Natural killer cell treated with Interleukin-12 subunit alpha and Interleukin-12 subunit beta and Interleukin-15 and Interleukin-18, amount 100 ng/mL, for 72 hours (primary cell): ENCODE data around the gene PODXL. TPM values are rescaled to one million over a fixed set of nuclear protein-coding genes. Genes with fewer than 3 reads are reported as not detected.
"Not testable (repeated sequence)": the region's sequence is repeated elsewhere in the genome, so short reads cannot be mapped to it uniquely, and the experiment has no call there.

ENCODE experiments used
- ATAC-seq, 2 donors: fragments of 150-1000 bp; cut with Tn5 transposase in 1 of 2; sonication (Bioruptor Pico), chemical (Tn5 transposase) in 1 of 2; 2 replicates each; pipeline ENCODE4 v1.10.0; 2021
- DNase-seq: peaks from one replicate; pipeline ENCODE4 v3.0.0; 2022; ENCODE audit warnings: low spot score
- H3K27ac Mint-ChIP-seq, 2 donors: 1 replicate in 1 of 2; 2 replicates in 1 of 2; pipeline ENCODE4 v1.8.0; 2022; ENCODE audit warnings: mixed read lengths in 2 of 2, mild to moderate bottlenecking in 1 of 2, moderate library complexity in 1 of 2
- H3K27me3 Mint-ChIP-seq, 2 donors: 1 replicate in 1 of 2; 2 replicates in 1 of 2; pipeline ENCODE4 v1.8.0; 2022; ENCODE audit warnings: mixed read lengths in 2 of 2
- H3K36me3 Mint-ChIP-seq: one replicate; pipeline ENCODE4 v1.8.0; 2022; ENCODE audit warnings: mixed read lengths
- H3K4me1 Mint-ChIP-seq, 2 donors: 1 replicate in 1 of 2; 2 replicates in 1 of 2; pipeline ENCODE4 v1.8.0; 2022; ENCODE audit warnings: low read depth in 2 of 2, mixed read lengths in 2 of 2, mild to moderate bottlenecking in 1 of 2
- H3K4me3 Mint-ChIP-seq: one replicate; pipeline ENCODE4 v1.8.0; 2022; ENCODE audit warnings: mixed read lengths
- H3K9me3 Mint-ChIP-seq: 2 replicates; pipeline ENCODE4 v1.8.0; 2022; ENCODE audit warnings: mixed read lengths
- total RNA-seq, 2 donors: library from RNA; stranded (reverse); gene quantifications; one replicate each; pipeline ENCODE4 v1.2.3, GENCODE V29; 2022

Gene PODXL
- total RNA-seq, 2 donors from 2014 or later, result 1.3 to 1.6 TPM

- no peak overlapping the region for H3K27ac Mint-ChIP-seq
- peaks cover 0 to 3% of the 10 kb centered on the region in 2 donors for H3K4me1 Mint-ChIP-seq
- H3K9me3 Mint-ChIP-seq, result no peaks in the 10 kb centered on the region
- no peak for DNase-seq
- H3K36me3 Mint-ChIP-seq, result peaks cover 14% of the 10 kb centered on the region
- no peaks in the 10 kb centered on the region for H3K27me3 Mint-ChIP-seq
- ATAC-seq, result no peak
- H3K4me3 Mint-ChIP-seq, result no peak overlapping the region
These were observed 85.0 kb downstream of the PODXL start for GRCh38 chr7:131471250-131472004.

- H3K27ac Mint-ChIP-seq, result no peak overlapping the region
- H3K9me3 Mint-ChIP-seq, result no peaks in the 10 kb centered on the region
- H3K4me3 Mint-ChIP-seq, result no peak overlapping the region
- peaks cover 14% of the 10 kb centered on the region for H3K36me3 Mint-ChIP-seq
- no peak for ATAC-seq
- no peak for DNase-seq
- H3K4me1 Mint-ChIP-seq, result no peaks in the 10 kb centered on the region
- H3K27me3 Mint-ChIP-seq, result no peaks in the 10 kb centered on the region
These were observed 88.6 kb downstream of the PODXL start for GRCh38 chr7:131467788-131468187.

GRCh38 chr7:131466735-131467365, 89.6 kb downstream of the PODXL start:
- H3K27me3 Mint-ChIP-seq, result no peaks in the 10 kb centered on the region
- H3K4me1 Mint-ChIP-seq, result no peaks in the 10 kb centered on the region
- no peak for ATAC-seq
- no peak for DNase-seq
- H3K27ac Mint-ChIP-seq, result no peak overlapping the region
- peaks cover 14% of the 10 kb centered on the region for H3K36me3 Mint-ChIP-seq
- H3K4me3 Mint-ChIP-seq, result no peak overlapping the region
- no peaks in the 10 kb centered on the region for H3K9me3 Mint-ChIP-seq

- not testable (repeated sequence) for H3K4me3 Mint-ChIP-seq, H3K27ac Mint-ChIP-seq
These were observed 93.7 kb downstream of the PODXL start for GRCh38 chr7:131462715-131463114.

DNA sequence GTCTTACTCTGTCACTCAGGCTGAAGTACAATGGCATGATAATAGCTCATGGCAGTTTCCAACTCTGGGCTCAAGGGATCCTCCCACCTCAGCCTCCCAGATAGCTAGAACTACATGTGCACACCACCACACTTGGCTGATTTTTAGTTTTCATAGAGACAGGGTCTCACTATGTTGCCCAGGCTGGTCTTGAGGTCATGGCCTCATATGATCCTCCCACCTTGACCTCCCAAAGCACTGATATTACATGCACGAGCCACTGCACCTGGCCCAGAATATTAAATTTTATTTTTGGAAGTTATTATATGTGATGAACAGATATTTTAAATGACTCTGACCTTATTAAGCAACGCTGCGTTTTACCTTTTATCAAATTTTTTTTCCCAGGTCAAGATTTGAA, 94.4 kb downstream of the PODXL start:
- no peaks in the 10 kb centered on the region for H3K27me3 Mint-ChIP-seq
- DNase-seq (no peak), ATAC-seq (no peak)
- no peak overlapping the region for H3K4me3 Mint-ChIP-seq
- H3K9me3 Mint-ChIP-seq, result no peaks in the 10 kb centered on the region
- no peak overlapping the region for H3K27ac Mint-ChIP-seq
- no peaks in the 10 kb centered on the region for H3K36me3 Mint-ChIP-seq
- peaks cover 0 to 4% of the 10 kb centered on the region in 2 donors for H3K4me1 Mint-ChIP-seq

More at GRCh38 chr7:131462715-131463114, 93.7 kb downstream of the PODXL start:
- not testable (repeated sequence) for H3K4me1 Mint-ChIP-seq, DNase-seq, H3K27me3 Mint-ChIP-seq, H3K36me3 Mint-ChIP-seq, ATAC-seq, H3K9me3 Mint-ChIP-seq

GRCh38 chr7:131459256-131459655, 97.2 kb downstream of the PODXL start:
- H3K27ac Mint-ChIP-seq, result no peak overlapping the region
- no peaks in the 10 kb centered on the region for H3K27me3 Mint-ChIP-seq
- no peaks in the 10 kb centered on the region for H3K9me3 Mint-ChIP-seq
- peaks cover 0 to 8% of the 10 kb centered on the region in 2 donors for H3K4me1 Mint-ChIP-seq
- H3K4me3 Mint-ChIP-seq, result no peak overlapping the region
- no peaks in the 10 kb centered on the region for H3K36me3 Mint-ChIP-seq
- DNase-seq (no peak), ATAC-seq (no peak)

GRCh38 chr7:131456338-131456737, 100.1 kb downstream of the PODXL start:
- no peak overlapping the region for H3K27ac Mint-ChIP-seq

GRCh38 chr7:131455546-131455945, 100.9 kb downstream of the PODXL start:
- no peaks in the 10 kb centered on the region for H3K9me3 Mint-ChIP-seq
- ATAC-seq (no peak), DNase-seq (no peak)
- no peak overlapping the region for H3K4me3 Mint-ChIP-seq
- peaks cover 0 to 8% of the 10 kb centered on the region in 2 donors for H3K4me1 Mint-ChIP-seq
- H3K27ac Mint-ChIP-seq, result no peak overlapping the region
- H3K27me3 Mint-ChIP-seq, result no peaks in the 10 kb centered on the region
- H3K36me3 Mint-ChIP-seq, result no peaks in the 10 kb centered on the region

More at GRCh38 chr7:131456338-131456737, 100.1 kb downstream of the PODXL start:
- Mint-ChIP-seq H3K9me3 (no peaks in the 10 kb centered on the region), H3K27me3 (no peaks in the 10 kb centered on the region), H3K36me3 (no peaks in the 10 kb centered on the region), H3K4me3 (no peak overlapping the region), H3K4me1 (peaks cover 0 to 8% of the 10 kb centered on the region in 2 donors)
- DNase-seq, result no peak
- no peak for ATAC-seq

DNA sequence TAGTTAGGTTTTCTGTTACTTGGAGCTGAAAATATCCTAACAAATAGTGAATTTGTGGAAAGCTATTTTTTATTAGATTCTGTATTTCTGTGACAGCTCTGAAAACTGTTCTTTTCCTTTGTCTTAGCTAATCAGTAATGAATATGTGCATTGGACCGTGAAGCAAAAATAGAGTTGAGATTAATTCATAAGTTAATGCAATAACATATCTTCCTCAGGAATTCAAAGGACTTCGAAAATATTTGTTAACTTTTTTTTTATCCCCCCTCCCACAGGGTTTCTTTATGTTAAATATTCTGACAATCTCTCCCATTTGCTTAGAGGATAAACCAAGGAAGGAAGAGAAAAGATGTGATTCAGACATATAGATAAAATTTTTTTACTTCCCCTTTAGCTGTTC, 101.4 kb downstream of the PODXL start:
- ATAC-seq (no peak), DNase-seq (no peak)
- no peaks in the 10 kb centered on the region for H3K9me3 Mint-ChIP-seq
- peaks cover 0 to 8% of the 10 kb centered on the region in 2 donors for H3K4me1 Mint-ChIP-seq
- H3K27ac Mint-ChIP-seq, result no peak overlapping the region
- H3K4me3 Mint-ChIP-seq, result no peak overlapping the region
- no peaks in the 10 kb centered on the region for H3K36me3 Mint-ChIP-seq
- H3K27me3 Mint-ChIP-seq, result no peaks in the 10 kb centered on the region

DNA sequence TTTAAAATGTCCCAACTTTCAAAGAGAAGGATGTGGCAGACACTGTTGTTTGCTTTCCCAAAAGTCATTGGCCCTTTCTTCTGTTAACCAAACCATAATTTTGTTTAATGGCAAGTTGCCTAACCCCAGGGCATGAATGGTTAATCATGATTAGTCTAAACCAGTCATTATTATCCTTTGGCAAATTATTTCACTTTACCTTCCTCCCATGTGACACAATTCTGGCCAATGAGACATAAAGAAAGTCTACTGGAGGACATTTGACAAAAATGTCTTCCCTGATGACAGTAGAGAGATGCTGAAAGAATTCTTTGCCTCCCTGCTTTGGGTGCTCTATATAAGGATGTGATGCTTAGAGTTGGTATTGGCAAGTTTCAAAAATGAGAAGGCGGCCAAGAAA, 101.9 kb downstream of the PODXL start:
- DNase-seq (no peak), ATAC-seq (no peak)
- H3K9me3 Mint-ChIP-seq, result no peaks in the 10 kb centered on the region
- H3K27ac Mint-ChIP-seq, result no peak overlapping the region
- no peak overlapping the region for H3K4me3 Mint-ChIP-seq
- peaks cover 0 to 8% of the 10 kb centered on the region in 2 donors for H3K4me1 Mint-ChIP-seq
- no peaks in the 10 kb centered on the region for H3K27me3 Mint-ChIP-seq
- H3K36me3 Mint-ChIP-seq, result no peaks in the 10 kb centered on the region

Other genes starting within 250 kb of the PODXL start
- 10 to 100 TPM; 46.7 to 56.2 TPM for gene MKLN1, start 228.8 kb downstream of the PODXL start, total RNA-seq